ENCODE measurements around the gene BEST2. TPM values are rescaled to one million over a fixed set of nuclear protein-coding genes. Genes with fewer than 3 reads are reported as not detected.

BEST2 gene
- total RNA-seq, 1 donor, result not detected

DNA sequence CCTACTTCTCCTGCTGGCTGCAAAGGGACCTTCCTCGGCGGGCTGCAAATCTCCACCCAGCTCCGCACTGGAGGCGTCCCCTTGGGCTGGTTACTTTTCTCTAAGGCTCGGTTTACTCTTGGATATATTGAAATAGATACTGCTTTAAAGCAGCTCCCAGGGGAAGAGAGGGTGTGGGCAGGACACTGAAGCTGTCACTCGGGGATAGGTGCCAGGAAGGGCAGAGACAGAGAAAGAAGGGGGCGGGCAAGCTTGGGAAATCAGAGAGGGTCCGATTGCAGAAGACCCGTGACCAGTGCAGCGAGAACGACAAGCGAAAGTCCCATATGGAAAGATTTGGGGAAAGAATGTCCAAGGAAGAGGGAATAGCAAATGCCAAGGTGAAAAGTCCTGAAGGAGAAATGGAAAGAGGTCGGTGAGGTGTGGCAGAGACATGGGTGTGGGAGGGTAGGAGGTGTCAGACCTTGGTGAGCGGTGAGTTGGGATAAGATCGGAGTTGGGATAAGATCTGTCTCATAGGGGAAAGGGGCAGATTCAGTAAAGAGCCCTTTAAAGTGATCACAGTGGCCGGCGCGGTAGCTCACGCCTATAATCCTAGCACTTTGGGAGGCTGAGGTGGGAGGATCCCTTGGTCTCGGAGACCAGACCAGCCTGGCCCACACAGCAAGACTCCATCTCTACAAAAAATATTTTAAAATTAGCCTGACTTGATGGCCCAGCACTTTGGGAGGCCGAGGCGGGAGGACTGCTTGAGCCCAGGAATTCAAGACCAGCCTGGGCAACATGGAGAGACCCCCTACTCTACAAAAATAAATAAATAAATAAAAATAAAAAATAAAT is 50.9 kb downstream of the BEST2 start:
- Histone ChIP-seq H3K27me3 (ENCODE audit: insufficient read depth, low read length) (no peaks in the 10 kb centered on the region), H3K4me2 (ENCODE audit: insufficient read depth, low read length) (peak overlapping the region; percentile 95), H3K4me3 (ENCODE audit: insufficient read depth, low read length) (peak overlapping the region; percentile 94), H3K27ac (ENCODE audit: low read depth, low read length) (no peak overlapping the region), H3K9me3 (ENCODE audit: low read depth, low read length) (no peaks in the 10 kb centered on the region), H2AFZ (ENCODE audit: low read length) (peak overlapping the region; percentile 94), H3K4me1 (ENCODE audit: insufficient read depth, low read length) (peaks cover 24% of the 10 kb centered on the region), H3K79me2 (ENCODE audit: insufficient read depth, low read length) (peaks cover 20% of the 10 kb centered on the region), H3K36me3 (ENCODE audit: insufficient read depth, low read length) (peaks cover 8% of the 10 kb centered on the region), H4K20me1 (ENCODE audit: insufficient read depth, low read length) (peaks cover 3% of the 10 kb centered on the region)
- TF ChIP-seq, protein P1, sequence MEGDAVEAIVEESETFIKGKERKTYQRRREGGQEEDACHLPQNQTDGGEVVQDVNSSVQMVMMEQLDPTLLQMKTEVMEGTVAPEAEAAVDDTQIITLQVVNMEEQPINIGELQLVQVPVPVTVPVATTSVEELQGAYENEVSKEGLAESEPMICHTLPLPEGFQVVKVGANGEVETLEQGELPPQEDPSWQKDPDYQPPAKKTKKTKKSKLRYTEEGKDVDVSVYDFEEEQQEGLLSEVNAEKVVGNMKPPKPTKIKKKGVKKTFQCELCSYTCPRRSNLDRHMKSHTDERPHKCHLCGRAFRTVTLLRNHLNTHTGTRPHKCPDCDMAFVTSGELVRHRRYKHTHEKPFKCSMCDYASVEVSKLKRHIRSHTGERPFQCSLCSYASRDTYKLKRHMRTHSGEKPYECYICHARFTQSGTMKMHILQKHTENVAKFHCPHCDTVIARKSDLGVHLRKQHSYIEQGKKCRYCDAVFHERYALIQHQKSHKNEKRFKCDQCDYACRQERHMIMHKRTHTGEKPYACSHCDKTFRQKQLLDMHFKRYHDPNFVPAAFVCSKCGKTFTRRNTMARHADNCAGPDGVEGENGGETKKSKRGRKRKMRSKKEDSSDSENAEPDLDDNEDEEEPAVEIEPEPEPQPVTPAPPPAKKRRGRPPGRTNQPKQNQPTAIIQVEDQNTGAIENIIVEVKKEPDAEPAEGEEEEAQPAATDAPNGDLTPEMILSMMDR (IDR thresholded peaks at IDR 0.05; ENCODE audit: extremely low read depth, low read depth, low read length), result no peak
- peak; percentile 94 for DNase-seq (ENCODE audit: insufficient read length, low spot score, missing footprints)

DNA sequence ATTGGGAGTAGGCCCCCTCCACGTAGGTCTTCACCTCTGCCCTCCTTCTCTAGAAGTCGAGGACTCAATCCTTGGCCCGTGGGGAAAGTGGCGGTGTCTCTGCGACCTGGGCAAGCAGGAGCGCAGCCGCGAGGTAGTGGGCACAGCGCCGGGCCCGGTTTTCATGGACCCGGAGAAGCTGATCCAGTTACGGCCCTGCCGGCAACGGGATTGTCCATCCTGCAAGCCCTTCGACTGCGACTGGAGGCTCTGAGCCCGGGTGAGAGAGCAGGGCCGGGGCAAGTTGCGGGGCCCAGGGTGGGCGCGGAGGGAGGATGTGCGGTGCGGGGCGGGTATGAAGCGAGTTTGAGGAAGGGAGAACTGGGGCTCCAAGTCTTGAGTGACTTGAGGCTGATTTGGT is 52.5 kb downstream of the BEST2 start:
- H3K4me2 ChIP-seq (ENCODE audit: insufficient read depth, low read length), result no peak overlapping the region
- no peak overlapping the region for H3K4me3 ChIP-seq (ENCODE audit: insufficient read depth, low read length)
- H3K9me3 ChIP-seq (ENCODE audit: low read depth, low read length), result no peaks in the 10 kb centered on the region
- no peaks in the 10 kb centered on the region for H3K27me3 ChIP-seq (ENCODE audit: insufficient read depth, low read length)
- peaks cover 20% of the 10 kb centered on the region for H3K79me2 ChIP-seq (ENCODE audit: insufficient read depth, low read length)
- no peak for DNase-seq (ENCODE audit: insufficient read length, low spot score, missing footprints)
- H3K36me3 ChIP-seq (ENCODE audit: insufficient read depth, low read length), result peaks cover 13% of the 10 kb centered on the region
- no peak overlapping the region for H3K27ac ChIP-seq (ENCODE audit: low read depth, low read length)
- peaks cover 3% of the 10 kb centered on the region for H4K20me1 ChIP-seq (ENCODE audit: insufficient read depth, low read length)
- H2AFZ ChIP-seq (ENCODE audit: low read length), result no peak overlapping the region
- H3K4me1 ChIP-seq (ENCODE audit: insufficient read depth, low read length), result peaks cover 24% of the 10 kb centered on the region
- TF ChIP-seq, protein P1 (IDR thresholded peaks at IDR 0.05; ENCODE audit: extremely low read depth, low read depth, low read length), result no peak

DNA sequence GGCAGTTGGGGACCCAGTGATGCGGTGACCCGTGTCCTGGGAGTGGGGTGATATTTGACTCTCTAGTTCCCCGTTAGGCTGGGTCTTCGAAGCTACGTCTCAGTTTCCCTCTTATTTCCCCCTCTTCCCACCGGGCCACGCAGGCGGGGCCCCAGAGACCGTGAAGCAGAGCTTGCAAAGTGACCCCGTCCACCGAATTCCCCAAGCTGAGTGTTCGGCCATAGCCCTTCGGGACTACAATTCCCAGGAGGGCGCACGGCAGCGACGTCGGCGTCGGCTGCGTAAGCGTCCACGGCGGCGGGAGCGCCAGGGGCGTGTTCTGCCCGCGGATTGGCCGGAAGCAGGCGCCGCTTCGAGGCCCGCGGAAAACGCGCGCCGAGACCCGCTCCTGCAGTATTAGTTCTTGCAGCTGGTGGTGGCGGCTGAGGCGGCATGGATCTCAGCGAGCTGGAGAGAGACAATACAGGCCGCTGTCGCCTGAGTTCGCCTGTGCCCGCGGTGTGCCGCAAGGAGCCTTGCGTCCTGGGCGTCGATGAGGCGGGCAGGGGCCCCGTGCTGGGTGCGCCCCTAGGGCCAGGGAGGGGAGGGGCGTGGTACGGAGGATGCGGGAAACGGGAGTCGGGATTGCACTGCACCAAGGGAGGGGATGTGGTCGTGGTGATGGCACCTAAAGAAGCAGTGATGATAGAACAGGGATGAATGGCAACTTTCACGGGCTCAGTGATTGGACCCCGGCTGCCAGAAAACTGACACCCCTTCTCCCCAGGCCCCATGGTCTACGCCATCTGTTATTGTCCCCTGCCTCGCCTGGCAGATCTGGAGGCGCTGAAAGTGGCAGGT is 54.9 kb downstream of the BEST2 start, which contains the start of gene RNASEH2A:
Gene RNASEH2A (plus strand): TSS at position 343 of the 840 bp plus-strand sequence. CDS start 90 bp downstream, at position 433.
- DNase-seq (ENCODE audit: insufficient read length, low spot score, missing footprints), result peak; percentile 99
- Histone ChIP-seq H3K79me2 (ENCODE audit: insufficient read depth, low read length) (peaks cover 11% of the 10 kb centered on the region), H4K20me1 (ENCODE audit: insufficient read depth, low read length) (no peaks in the 10 kb centered on the region), H3K4me1 (ENCODE audit: insufficient read depth, low read length) (peaks cover 17% of the 10 kb centered on the region), H3K27me3 (ENCODE audit: insufficient read depth, low read length) (no peaks in the 10 kb centered on the region), H3K36me3 (ENCODE audit: insufficient read depth, low read length) (peaks cover 15% of the 10 kb centered on the region), H3K27ac (ENCODE audit: low read depth, low read length) (peak within 1 kb of the TSS; percentile 53), H3K9me3 (ENCODE audit: low read depth, low read length) (no peaks in the 10 kb centered on the region), H3K4me3 (ENCODE audit: insufficient read depth, low read length) (peak within 1 kb of the TSS; percentile 88), H3K4me2 (ENCODE audit: insufficient read depth, low read length) (peak within 1 kb of the TSS; percentile 96), H2AFZ (ENCODE audit: low read length) (peak within 1 kb of the TSS; percentile 96)
- TF ChIP-seq, protein P1 (IDR thresholded peaks at IDR 0.05; ENCODE audit: extremely low read depth, low read depth, low read length), result no peak

Small RNAs within 50 kb of the gene (small RNA-seq; reads per million reads assigned to genes)
- gene MIR5684 (not detected), gene SNORD41 (6.0 reads per million, percentile 88 among the genes with 10 or more reads in this experiment)

Other genes with a start within 250 kb of the BEST2 start
- 7.4 and 9.0 TPM in 2 replicates for gene ZNF564, start 200.3 kb upstream of the BEST2 start, total RNA-seq
- gene ZNF490, start 141.0 kb upstream of the BEST2 start, total RNA-seq, result 8.7 and 10.6 TPM in 2 replicates
- 16.5 and 16.6 TPM in 2 replicates for gene ZNF791, start 140.9 kb upstream of the BEST2 start, total RNA-seq
- 35.8 and 43.0 TPM in 2 replicates for gene MAN2B1, start 85.0 kb upstream of the BEST2 start, total RNA-seq
- 5.0 and 8.0 TPM in 2 replicates for gene WDR83, start 85.0 kb upstream of the BEST2 start, total RNA-seq
- gene DHPS, start 69.9 kb upstream of the BEST2 start, total RNA-seq, result 50.4 and 52.5 TPM in 2 replicates
- gene GNG14, start 63.8 kb upstream of the BEST2 start, total RNA-seq, result not detected in 2 replicates
- 17.1 and 18.5 TPM in 2 replicates for gene FBXW9, start 55.2 kb upstream of the BEST2 start, total RNA-seq
- gene TNPO2, start 27.9 kb upstream of the BEST2 start, total RNA-seq, result 36.6 and 39.8 TPM in 2 replicates
- 123 and 136 TPM in 2 replicates for gene TRIR, start 17.1 kb upstream of the BEST2 start, total RNA-seq
- gene GET3, start 14.3 kb upstream of the BEST2 start, total RNA-seq, result 99.5 and 104 TPM in 2 replicates
- gene HOOK2, start 23.8 kb downstream of the BEST2 start, total RNA-seq, result 16.8 and 21.7 TPM in 2 replicates
- gene JUNB, start 39.7 kb downstream of the BEST2 start, total RNA-seq, result 85.5 and 93.0 TPM in 2 replicates
- gene PRDX2, start 50.0 kb downstream of the BEST2 start, total RNA-seq, result 155 and 156 TPM in 2 replicates
- 0.29 TPM in 1 of 2 replicates, not detected in the other for gene THSD8, start 50.3 kb downstream of the BEST2 start, total RNA-seq
- gene RNASEH2A, start 54.8 kb downstream of the BEST2 start, total RNA-seq, result 7.6 and 8.3 TPM in 2 replicates
- not detected in 2 replicates for gene RTBDN, start 82.8 kb downstream of the BEST2 start, total RNA-seq
- gene MAST1, start 86.7 kb downstream of the BEST2 start, total RNA-seq, result 0.29 and 0.72 TPM in 2 replicates
- 48.1 and 61.0 TPM in 2 replicates for gene DNASE2, start 129.7 kb downstream of the BEST2 start, total RNA-seq
- gene KLF1, start 135.4 kb downstream of the BEST2 start, total RNA-seq, result not detected in 2 replicates
- 23.0 and 31.1 TPM in 2 replicates for gene GCDH, start 139.4 kb downstream of the BEST2 start, total RNA-seq
- 0.29 TPM in 1 of 2 replicates, not detected in the other for gene SYCE2, start 167.5 kb downstream of the BEST2 start, total RNA-seq
- 41.0 and 47.8 TPM in 2 replicates for gene FARSA, start 181.9 kb downstream of the BEST2 start, total RNA-seq
- gene CALR, start 186.8 kb downstream of the BEST2 start, total RNA-seq, result 1,685 and 1,980 TPM in 2 replicates
- 80.2 and 84.0 TPM in 2 replicates for gene RAD23A, start 194.1 kb downstream of the BEST2 start, total RNA-seq
- 15.2 and 16.8 TPM in 2 replicates for gene GADD45GIP1, start 205.4 kb downstream of the BEST2 start, total RNA-seq
- gene DAND5, start 217.8 kb downstream of the BEST2 start, total RNA-seq, result not detected in 2 replicates
- 114 and 122 TPM in 2 replicates for gene NFIX, start 243.7 kb downstream of the BEST2 start, total RNA-seq